GM10266 (cell line): ENCODE results near the gene MYO5B.

ENCODE experiments used
- DNase-seq: peaks from one replicate; pipeline ENCODE4 v3.0.0; 2012; ENCODE audit errors: extremely low spot score
- TF ChIP-seq, protein P1 (sequence below): IDR thresholded peaks from 2 replicates; pipeline ENCODE4 v1.5.1; 2012; ENCODE audit warnings: mild to moderate bottlenecking, low read depth; ENCODE audit not compliant: control insufficient read depth, insufficient read depth; ENCODE audit errors: missing control alignments

MYO5B gene

DNA sequence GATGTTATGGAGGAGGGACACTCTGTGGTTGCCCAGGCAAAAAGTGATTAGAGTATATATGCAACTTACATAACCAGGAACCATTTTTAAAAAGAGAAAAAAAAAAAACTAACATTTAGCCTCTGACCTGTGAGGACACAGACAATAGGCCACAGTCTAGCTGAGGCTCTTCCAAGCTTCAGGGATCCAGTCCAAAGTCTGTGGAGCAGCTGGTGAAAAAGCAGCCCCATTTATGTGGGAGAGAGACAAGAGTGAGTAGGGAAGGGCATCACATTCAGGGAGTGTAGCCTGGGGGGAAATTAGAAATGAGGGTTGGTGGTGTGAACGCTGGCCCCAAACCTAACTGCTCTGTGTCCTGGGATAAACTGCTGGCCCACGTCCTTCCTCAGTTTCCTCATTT is 122.8 kb downstream of the MYO5B start:
- TF ChIP-seq, protein P1, sequence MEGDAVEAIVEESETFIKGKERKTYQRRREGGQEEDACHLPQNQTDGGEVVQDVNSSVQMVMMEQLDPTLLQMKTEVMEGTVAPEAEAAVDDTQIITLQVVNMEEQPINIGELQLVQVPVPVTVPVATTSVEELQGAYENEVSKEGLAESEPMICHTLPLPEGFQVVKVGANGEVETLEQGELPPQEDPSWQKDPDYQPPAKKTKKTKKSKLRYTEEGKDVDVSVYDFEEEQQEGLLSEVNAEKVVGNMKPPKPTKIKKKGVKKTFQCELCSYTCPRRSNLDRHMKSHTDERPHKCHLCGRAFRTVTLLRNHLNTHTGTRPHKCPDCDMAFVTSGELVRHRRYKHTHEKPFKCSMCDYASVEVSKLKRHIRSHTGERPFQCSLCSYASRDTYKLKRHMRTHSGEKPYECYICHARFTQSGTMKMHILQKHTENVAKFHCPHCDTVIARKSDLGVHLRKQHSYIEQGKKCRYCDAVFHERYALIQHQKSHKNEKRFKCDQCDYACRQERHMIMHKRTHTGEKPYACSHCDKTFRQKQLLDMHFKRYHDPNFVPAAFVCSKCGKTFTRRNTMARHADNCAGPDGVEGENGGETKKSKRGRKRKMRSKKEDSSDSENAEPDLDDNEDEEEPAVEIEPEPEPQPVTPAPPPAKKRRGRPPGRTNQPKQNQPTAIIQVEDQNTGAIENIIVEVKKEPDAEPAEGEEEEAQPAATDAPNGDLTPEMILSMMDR = no peak
- DNase-seq = no peak

DNA sequence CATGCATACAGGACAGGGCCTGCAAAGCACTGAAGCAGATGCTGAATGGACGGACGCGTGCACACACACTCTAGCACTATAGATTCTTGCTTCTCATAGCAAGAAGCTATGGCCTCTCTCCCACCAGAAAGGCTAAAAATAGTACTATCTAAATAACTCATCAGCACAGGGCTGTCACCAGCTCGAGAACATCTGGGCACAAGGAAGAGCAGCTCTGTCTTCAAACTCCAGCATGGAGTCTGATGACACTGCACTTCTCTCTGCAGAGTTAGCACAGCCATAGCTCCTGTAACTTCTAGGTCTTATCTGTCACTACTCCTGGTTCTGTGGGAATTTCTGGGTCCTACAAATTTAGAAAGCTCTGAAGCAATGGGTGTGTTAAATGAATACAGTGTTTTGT is 123.5 kb downstream of the MYO5B start:
- TF ChIP-seq, protein P1 = no peak

DNA sequence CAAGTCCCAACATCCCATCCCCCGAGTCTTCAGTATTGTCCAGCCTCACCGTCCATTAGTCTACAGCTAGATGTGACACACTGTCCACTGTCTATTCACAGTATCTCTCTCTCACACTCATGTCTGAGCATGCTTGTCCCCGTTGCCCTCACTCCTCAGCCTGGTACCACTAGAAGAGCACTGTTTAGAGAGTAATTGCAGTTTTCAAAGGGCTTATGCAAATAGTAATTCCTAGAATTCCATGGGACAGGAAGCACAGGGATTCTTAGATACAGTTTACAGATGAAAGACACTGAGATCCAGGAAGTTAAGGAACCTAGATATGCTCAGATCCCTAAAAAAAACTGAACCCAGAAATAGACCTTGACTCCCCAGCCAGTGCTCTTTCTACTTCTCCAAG is 125.5 kb downstream of the MYO5B start:
- no peak for DNase-seq
- TF ChIP-seq, protein P1 = no peak

More for the DNA sequence above, 123.5 kb downstream of the MYO5B start:
- no peak for DNase-seq

DNA sequence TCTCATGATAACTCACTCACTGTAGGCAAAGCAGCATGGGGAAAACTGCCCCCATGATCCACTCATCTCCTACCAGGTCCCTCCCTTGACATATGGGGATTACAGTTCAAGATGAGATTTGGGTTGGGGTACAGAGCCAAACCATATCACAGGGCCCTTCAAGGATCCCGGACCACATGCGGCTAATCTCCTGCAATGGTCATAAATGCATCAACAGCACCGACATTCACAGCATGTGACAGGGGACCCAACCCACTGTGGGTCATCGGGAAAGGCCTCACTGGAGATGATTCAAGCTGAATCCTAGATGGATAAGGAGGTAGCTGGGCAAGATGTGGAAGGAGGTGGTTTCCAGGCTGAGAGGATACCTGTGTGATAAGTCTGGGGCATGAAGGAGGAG is 129.4 kb downstream of the MYO5B start:
- no peak for DNase-seq
- TF ChIP-seq, protein P1 = no peak

DNA sequence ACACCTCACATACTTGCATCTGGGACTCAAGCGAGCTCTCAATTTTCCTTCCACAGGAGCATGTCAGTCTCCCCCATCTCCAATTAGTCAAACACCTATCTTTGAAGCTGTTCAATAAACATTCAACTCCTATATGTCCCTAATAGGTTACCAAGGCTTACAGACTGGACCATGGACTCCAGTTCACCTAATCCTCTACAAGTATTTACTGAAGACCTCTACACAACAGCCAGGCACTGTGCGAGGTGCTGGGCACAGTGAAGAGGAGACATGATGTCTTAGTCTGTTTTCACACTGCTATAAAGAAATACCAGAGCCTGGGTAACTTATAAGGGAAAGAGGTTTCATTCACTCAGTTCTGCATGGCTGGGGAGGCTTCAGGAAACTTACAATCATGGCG is 129.9 kb downstream of the MYO5B start:
- DNase-seq = no peak
- TF ChIP-seq, protein P1 = no peak

DNA sequence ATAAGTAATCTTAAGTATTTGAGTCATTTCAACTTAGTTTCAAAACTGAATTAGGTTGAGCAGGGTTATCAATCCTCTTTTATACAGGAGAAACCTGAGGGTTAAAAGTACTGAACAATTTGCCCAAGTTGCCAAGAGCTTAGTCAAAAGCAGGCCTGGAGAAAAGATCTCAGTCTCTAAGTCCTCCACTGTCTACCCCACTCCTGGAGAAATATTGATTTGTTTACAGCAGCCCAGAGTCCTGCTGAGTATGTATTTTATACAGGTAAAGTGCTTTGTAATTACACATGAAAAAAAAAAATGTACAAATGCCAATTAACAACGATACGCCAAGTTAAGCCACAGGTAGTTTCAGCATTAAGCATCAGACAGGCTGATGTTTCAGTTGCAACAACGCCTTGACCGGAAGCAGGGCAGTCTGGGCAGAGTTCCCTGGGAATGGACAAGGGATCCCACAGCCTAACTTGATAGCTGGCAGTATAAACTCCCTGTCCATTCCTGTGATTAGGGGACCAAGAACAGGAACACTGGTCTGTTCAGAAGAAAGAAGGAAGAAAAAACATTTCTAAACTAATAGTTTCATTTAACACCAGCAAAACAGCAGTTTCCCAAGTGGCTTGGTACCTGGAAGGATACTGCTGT is 132.9 kb downstream of the MYO5B start:
- TF ChIP-seq, protein P1 = no peak
- DNase-seq = no peak

DNA sequence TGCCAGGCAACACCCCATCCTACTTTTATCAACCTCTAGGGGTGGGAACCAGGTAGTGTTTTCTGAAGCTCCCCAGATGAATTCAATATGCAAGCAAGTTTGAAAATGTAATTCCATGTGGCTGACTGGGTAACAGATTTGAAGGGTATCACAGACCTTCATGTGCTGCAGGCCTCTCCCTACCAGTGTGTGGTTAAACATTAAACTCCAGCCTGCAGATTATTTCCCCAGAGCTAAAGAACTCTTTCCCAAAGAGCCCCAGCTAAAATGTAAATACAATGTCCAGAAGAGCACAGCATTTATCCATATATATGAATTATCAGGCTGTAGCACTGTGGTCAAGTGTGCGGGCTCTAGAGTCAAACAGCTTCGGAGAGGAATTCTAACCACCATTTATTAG is 134.1 kb downstream of the MYO5B start:
- TF ChIP-seq, protein P1 = no peak

More for the DNA sequence above, 134.1 kb downstream of the MYO5B start:
- no peak for DNase-seq
